Ovary (tissue), 9 donors: ENCODE data around the gene LEF1. TPM values are rescaled to one million over a fixed set of nuclear protein-coding genes. Genes with fewer than 3 reads are reported as not detected.

Experiments used
- DNase-seq, 5 donors: peaks; one replicate each; pipeline ENCODE4 v3.0.0-alpha.2; 2019 to 2020
- H3K27ac ChIP-seq, 2 donors: fragments of 200-600 bp; one replicate each; pipeline versions ENCODE4 v1.5.1 to v1.8.0; 2019 to 2022
- H3K27me3 ChIP-seq: fragments of 200-600 bp; one replicate; pipeline ENCODE4 v1.8.0; 2022
- H3K36me3 ChIP-seq: fragments of 200-600 bp; sonication (generic); one replicate; pipeline ENCODE4 v1.5.1; 2019
- H3K4me1 ChIP-seq: one replicate; pipeline ENCODE4 v1.8.1; 2013; ENCODE audit warnings: mild to moderate bottlenecking, moderate library complexity; ENCODE audit not compliant: insufficient read depth
- H3K4me3 ChIP-seq: fragments of 200-600 bp; sonication (generic); one replicate; pipeline ENCODE4 v1.5.1; 2017
- H3K9me3 ChIP-seq, 2 donors: fragments of 200-600 bp in 1 of 2; sonication (generic) in 1 of 2; one replicate each; pipeline versions ENCODE4 v1.5.1 to v1.8.1; 2013 to 2019; ENCODE audit warnings: mild to moderate bottlenecking in 1 of 2, moderate library complexity in 1 of 2
- EP300 ChIP-seq: sonication (generic); formaldehyde crosslinking; IDR thresholded peaks from one replicate; pipeline ENCODE4 v1.6.1; 2017; ENCODE audit warnings: antibody characterized with exemption
- POLR2A ChIP-seq: fragments of 450-650 bp; IDR thresholded peaks from one replicate; pipeline ENCODE4 v1.6.1; 2017; ENCODE audit warnings: antibody characterized with exemption, mild to moderate bottlenecking, moderate library complexity
- WGBS, 3 donors: extraction: QIAGEN DNeasy Blood & Tissue Kit in 1 of 3; methylation state at CpG; one replicate each; pipeline versions ENCODE4 v1.1.5 to v1.1.7; 2013 to 2017; 5-methylcytosine and 5-hydroxymethylcytosine counted together
- intact Hi-C, 4 donors: fragments of 100-400 bp; cut with DNase I; formaldehyde crosslinking; loops; one replicate each; pipeline versions ENCODE4 v1.11.0 to v1.15.1; 2022 to 2023
- polyA plus RNA-seq, 2 donors: library from polyadenylated mRNA; stranded (reverse); fragments of 200-250 nt in 1 of 2; fragments of 350-450 nt in 1 of 2; fragmentation: Illumina TruSeq in 1 of 2; extraction: RNeasy Lipid Tissue Mini Kit (QIAGEN cat#74804) in 1 of 2; gene quantifications; one replicate each; pipeline ENCODE4 v1.2.3, GENCODE V29; 2013 to 2014
- total RNA-seq, 7 donors: library from RNA; depleted of rRNA in 2 of 7; stranded (reverse); fragments of >200 nt in 2 of 7; fragmentation: NEBNext Ultra II Directional in 3 of 7; extraction: Animal tissue kit (Norgen Biotek cat#: 25700) in 3 of 7; gene quantifications; one replicate each; pipeline versions ENCODE4 v1.1.0 to v1.2.4, GENCODE V29; 2016 to 2023
- TF ChIP-seq, protein P1 (sequence below), 3 donors: fragments of 450-650 bp in 2 of 3; fragments of 200-600 bp in 1 of 3; IDR thresholded peaks; one replicate each; pipeline versions ENCODE4 v1.5.1 to v1.8.0; 2016 to 2022; ENCODE audit warnings: antibody characterized with exemption in 3 of 3, mild to moderate bottlenecking in 1 of 3
- donor health status: DM: no; HTN: no; CAD: no; lungs with moderate emphysema.
- donor health status: DM: no; HTN: no; CAD: no.
- donor health status: Bipolar disorder and iron deficiency.
- donor health status: DM: yes; HTN: yes; CAD: no.
- donor health status: DM: no; HTN: no; CAD: no.
- donor health status: DM: yes; HTN: yes; CAD: no.

LEF1 gene
- total and polyA plus RNA-seq, 9 donors: 1.8 to 30.1 (median 6.0) TPM

DNA sequence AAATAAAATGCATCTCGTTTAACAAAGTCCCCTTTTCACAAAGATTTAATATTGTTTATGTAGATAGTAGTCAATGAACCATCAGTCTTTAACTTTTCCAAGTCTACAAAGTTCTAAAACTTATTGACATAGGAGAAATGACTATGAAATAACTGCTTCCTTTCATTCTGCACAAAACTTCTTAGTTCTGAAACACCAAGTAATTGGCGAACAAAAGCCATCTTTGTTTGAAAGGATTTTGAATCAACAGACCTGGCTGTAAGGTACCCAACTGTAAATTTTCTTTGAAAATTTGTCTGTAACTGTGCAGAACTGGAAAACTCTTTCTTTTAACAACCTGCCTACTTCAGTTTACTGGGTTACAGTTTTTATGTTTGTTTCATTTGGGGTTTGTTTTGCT, 25.9 kb downstream of the LEF1 start:
- Histone ChIP-seq H3K27me3 (no peaks in the 10 kb centered on the region), H3K9me3 (no peaks in the 10 kb centered on the region), H3K4me3 (no peak overlapping the region), H3K4me1 (no peaks in the 10 kb centered on the region), H3K36me3 (no peaks in the 10 kb centered on the region), H3K27ac (no peak overlapping the region)
- TF ChIP-seq, protein P1, sequence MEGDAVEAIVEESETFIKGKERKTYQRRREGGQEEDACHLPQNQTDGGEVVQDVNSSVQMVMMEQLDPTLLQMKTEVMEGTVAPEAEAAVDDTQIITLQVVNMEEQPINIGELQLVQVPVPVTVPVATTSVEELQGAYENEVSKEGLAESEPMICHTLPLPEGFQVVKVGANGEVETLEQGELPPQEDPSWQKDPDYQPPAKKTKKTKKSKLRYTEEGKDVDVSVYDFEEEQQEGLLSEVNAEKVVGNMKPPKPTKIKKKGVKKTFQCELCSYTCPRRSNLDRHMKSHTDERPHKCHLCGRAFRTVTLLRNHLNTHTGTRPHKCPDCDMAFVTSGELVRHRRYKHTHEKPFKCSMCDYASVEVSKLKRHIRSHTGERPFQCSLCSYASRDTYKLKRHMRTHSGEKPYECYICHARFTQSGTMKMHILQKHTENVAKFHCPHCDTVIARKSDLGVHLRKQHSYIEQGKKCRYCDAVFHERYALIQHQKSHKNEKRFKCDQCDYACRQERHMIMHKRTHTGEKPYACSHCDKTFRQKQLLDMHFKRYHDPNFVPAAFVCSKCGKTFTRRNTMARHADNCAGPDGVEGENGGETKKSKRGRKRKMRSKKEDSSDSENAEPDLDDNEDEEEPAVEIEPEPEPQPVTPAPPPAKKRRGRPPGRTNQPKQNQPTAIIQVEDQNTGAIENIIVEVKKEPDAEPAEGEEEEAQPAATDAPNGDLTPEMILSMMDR (IDR thresholded peaks at IDR 0.05): no peak
- TF ChIP-seq POLR2A (no peak), EP300 (no peak)
- intact Hi-C loops: no loop called here
- no peak for DNase-seq
- 81 to 93% (median 89%) methylated on average over 2 of the region's 2 CpGs for WGBS, 3 donors

DNA sequence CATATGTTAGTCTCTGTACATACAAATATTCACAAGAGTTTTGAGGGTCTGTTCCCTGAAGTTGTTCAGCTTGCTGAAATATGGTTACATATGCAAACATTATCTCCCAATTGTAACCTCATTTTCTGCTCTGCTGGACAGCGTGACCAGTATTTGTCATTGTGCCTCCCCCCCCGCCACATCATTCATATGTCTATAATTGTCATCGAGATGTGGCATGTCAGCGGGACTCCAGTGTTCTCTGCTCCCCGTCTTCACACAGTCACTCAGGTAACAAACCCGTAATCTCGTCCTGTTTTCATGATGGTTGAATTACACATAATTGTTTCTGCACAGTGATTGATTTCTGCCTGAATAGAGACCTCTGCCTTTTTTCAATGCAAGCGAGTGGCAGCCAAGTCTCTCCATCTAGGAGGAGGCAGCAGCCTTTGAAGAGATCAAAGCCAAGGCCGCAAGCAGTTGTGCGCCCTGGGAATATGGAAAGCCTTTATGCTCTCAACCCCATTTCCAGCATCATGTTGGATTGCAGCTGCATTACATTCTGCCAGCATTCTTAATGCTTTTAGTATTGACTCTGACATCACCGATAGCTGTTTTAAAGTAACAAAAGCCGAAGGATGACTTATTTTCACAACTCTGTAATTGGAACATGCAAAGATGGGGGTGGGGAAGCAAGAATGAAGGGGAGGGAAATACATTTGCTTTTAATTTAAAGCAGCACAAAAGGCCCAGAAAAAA, 27.4 kb downstream of the LEF1 start:
- DNase-seq: no peak
- 76 to 88% (median 88%) methylated on average over 12 of the region's 12 CpGs for WGBS, 3 donors
- Histone ChIP-seq H3K4me1 (no peaks in the 10 kb centered on the region), H3K4me3 (no peak overlapping the region), H3K9me3 (no peaks in the 10 kb centered on the region), H3K36me3 (no peaks in the 10 kb centered on the region), H3K27ac (no peak overlapping the region), H3K27me3 (no peaks in the 10 kb centered on the region)
- TF ChIP-seq POLR2A (no peak), EP300 (no peak)
- TF ChIP-seq, protein P1 (IDR thresholded peaks at IDR 0.05): no peak
- intact Hi-C loops: no loop called here

DNA sequence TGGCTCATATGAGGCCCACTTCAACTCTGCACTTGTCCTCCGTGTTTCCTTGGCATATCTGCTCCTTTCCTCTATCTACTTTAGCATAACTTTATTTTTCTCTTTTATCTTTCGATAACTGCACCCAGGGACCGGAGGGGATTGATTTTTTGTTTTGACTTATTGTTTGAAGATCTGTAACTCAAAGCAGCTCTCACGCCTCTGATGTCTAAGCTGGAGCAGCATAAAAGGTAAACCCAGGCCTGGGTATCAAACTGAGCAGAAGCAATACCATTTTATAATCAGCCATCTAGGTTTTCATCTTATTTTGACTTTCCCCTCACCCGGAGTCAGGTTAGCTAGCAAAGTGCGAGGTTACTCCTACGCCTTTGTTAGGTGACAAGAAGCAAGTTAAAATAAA, 28.4 kb downstream of the LEF1 start:
- Histone ChIP-seq H3K36me3 (no peaks in the 10 kb centered on the region), H3K27me3 (no peaks in the 10 kb centered on the region), H3K4me3 (no peak overlapping the region), H3K4me1 (no peaks in the 10 kb centered on the region), H3K27ac (no peak overlapping the region), H3K9me3 (no peaks in the 10 kb centered on the region)
- WGBS, 3 donors: 73 to 80% (median 80%) methylated on average over 7 of the region's 7 CpGs
- no peak for DNase-seq
- no peak for TF ChIP-seq EP300
- intact Hi-C loops: no loop called here

DNA sequence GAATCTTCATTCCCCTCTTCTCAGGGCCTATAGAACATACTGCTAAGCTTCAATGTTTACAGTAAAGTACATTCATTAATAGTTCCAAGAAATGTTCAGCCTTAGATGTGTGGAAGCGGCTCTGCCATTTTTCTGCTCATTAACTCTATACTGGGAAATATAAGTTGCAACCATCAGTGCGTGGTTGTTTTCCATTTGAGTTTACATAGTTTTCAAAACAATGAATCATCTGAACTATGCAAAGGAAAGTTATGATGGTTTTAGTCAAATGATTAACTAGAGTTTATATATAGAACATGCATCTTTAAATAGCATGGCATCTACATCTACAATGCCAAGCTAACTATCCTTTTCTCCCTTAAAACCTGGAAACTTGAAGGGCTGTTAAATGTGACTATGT, 29.6 kb downstream of the LEF1 start:
- Histone ChIP-seq H3K9me3 (no peaks in the 10 kb centered on the region), H3K27me3 (no peaks in the 10 kb centered on the region), H3K36me3 (no peaks in the 10 kb centered on the region), H3K4me3 (no peak overlapping the region), H3K4me1 (no peaks in the 10 kb centered on the region), H3K27ac (no peak overlapping the region)
- intact Hi-C loops: no loop called here
- WGBS, 3 donors: 72 to 89% (median 87%) methylated on average over 2 of the region's 2 CpGs
- no peak for DNase-seq
- TF ChIP-seq, protein P1 (IDR thresholded peaks at IDR 0.05): no peak
- TF ChIP-seq POLR2A (no peak), EP300 (no peak)

DNA sequence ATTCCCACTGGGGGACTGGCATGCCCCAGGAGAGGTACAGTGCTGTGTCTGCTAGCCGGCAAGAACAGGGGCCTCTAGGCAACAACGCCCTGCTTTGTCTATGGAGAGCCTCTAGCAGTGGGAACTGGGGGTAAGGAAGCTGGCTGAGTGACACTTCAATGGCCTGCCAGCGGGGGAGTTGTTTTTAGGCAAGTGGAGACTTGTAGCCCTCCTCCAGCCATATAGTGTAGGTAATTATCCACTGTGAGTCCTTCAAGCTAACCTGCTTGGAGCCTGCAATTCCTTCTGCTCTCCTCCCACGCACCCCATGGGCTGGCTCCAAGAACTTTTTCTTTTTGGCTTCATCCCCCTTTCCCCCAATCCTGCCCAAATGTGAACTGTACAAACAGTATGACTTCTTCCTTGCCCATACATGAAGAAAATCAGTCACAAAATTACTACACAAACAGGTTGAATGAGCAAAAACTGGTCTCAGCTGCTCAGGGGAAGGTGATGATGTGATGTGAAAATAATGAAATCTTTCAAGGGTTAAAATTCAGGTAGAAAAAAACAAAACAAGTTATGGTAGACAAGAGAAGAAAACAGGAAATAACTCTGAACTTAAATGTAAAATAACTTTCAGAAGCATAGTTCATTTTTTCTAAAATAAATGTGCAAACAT, 33.1 kb downstream of the LEF1 start:
- no peaks in the 10 kb centered on the region for H3K4me1 ChIP-seq
- TF ChIP-seq EP300: no peak
- TF ChIP-seq POLR2A: no peak
- TF ChIP-seq, protein P1 (IDR thresholded peaks at IDR 0.05): no peak
- no peaks in the 10 kb centered on the region for H3K36me3 ChIP-seq
- 58 to 67% (median 59%) methylated on average over 4 of the region's 4 CpGs for WGBS, 3 donors
- no peak overlapping the region for H3K27ac ChIP-seq
- intact Hi-C loops: no loop called here
- DNase-seq: no peak
- H3K4me3 ChIP-seq: no peak overlapping the region
- H3K9me3 ChIP-seq: no peaks in the 10 kb centered on the region
- H3K27me3 ChIP-seq: no peaks in the 10 kb centered on the region
